ENCODE measurements around the gene UBASH3A. TPM values are rescaled to one million over a fixed set of nuclear protein-coding genes. Genes with fewer than 3 reads are reported as not detected.
A peak's percentile ranks its signal among the peaks of the same experiment; 100 is the strongest.

The UBASH3A gene
- total RNA-seq, 1 donor from 2014 or later, result not detected

DNA sequence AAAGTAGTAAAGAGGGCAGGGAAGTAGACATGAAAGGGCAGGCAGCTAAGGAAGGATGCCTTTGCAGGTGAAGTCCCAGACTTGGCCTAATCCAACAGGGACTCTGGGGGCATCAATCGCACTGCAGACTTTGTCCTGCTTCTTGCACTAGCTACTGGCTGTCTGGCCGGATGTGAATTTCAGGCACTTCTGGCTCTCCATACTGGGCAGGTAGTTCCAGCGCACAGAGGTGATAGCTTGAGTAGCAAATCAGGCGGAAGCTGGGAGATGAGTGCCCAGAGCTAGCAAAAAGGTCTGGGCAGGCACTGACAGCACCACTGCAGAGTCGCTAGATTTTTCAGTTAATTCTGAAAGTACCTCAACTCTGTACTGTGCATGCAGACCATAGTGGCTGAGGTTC is 91.3 kb downstream of the UBASH3A start:
- peaks cover 9% of the 10 kb centered on the region for H3K27me3 Mint-ChIP-seq (ENCODE audit: low read depth)
- TF ChIP-seq, protein P1, sequence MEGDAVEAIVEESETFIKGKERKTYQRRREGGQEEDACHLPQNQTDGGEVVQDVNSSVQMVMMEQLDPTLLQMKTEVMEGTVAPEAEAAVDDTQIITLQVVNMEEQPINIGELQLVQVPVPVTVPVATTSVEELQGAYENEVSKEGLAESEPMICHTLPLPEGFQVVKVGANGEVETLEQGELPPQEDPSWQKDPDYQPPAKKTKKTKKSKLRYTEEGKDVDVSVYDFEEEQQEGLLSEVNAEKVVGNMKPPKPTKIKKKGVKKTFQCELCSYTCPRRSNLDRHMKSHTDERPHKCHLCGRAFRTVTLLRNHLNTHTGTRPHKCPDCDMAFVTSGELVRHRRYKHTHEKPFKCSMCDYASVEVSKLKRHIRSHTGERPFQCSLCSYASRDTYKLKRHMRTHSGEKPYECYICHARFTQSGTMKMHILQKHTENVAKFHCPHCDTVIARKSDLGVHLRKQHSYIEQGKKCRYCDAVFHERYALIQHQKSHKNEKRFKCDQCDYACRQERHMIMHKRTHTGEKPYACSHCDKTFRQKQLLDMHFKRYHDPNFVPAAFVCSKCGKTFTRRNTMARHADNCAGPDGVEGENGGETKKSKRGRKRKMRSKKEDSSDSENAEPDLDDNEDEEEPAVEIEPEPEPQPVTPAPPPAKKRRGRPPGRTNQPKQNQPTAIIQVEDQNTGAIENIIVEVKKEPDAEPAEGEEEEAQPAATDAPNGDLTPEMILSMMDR (conservative IDR thresholded peaks at IDR 0.05), result no peak
- no peaks in the 10 kb centered on the region for H3K9me3 Mint-ChIP-seq
- no peak overlapping the region for H3K4me3 Mint-ChIP-seq
- no peak overlapping the region for H3K27ac Mint-ChIP-seq (ENCODE audit: unreplicated experiment)
- H3K36me3 Mint-ChIP-seq (ENCODE audit: low read depth), result no peaks in the 10 kb centered on the region
- H3K4me1 Mint-ChIP-seq, result peaks cover 26% of the 10 kb centered on the region
- no peak for DNase-seq (ENCODE audit: low read depth, low spot score)

DNA sequence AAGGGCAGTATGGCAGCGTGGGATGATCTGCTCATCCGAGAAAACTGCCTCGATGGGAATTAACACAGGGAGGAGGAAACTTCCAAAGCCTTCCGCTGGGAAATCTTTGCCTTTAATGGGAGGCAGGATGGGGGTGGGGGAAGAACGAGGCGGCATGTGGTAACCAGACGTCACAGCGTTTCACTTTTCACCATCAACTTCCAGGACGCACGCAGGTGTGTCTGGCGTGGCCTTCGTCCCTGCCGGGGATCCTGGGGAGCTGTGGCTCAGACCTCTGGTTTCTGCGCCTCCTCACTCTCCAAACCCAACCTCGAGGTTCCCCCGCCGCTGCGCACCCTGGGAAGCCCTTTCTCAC is 92.0 kb downstream of the UBASH3A start:
- Mint-ChIP-seq H3K4me3 (peak overlapping the region; percentile 82), H3K27ac (ENCODE audit: unreplicated experiment) (no peak overlapping the region), H3K27me3 (ENCODE audit: low read depth) (peaks cover 9% of the 10 kb centered on the region), H3K9me3 (no peaks in the 10 kb centered on the region), H3K36me3 (ENCODE audit: low read depth) (no peaks in the 10 kb centered on the region), H3K4me1 (peaks cover 26% of the 10 kb centered on the region)
- no peak for DNase-seq (ENCODE audit: low read depth, low spot score)
- TF ChIP-seq, protein P1 (conservative IDR thresholded peaks at IDR 0.05), result peak; percentile 18

DNA sequence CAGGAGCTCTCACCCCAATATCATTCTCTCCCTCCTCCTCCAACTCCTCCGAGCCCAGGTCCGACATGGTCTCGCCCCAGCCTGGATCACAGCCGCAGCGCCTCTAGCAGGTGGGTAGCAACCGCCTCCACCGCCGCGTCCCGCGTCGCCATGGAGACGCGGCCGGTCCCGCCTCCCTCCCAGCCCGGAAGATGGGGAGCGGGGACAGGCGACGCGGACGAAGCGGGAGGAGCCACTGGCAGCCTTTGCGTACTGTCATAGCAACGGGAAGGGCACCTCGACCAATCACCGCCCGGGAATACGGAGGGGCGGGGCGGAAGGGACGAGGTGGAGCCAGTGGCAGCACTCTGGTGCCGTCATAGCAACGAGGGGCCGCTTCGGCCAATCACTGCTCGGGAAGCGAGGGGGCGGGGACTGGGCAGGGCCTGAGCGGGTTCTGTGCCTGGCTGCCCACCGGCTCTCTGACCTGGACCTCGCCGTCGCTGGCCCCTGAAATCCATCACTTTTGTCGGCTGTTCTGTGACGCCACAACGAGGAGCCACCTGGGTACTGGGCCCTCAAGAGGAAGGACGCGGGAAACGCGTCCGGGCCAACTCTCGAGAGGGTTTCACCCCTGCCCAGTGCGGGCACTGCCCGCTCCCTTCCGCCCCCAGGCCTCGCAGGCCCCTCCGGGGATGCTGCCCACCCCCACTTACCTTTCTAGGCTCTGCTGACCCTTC is 92.6 kb downstream of the UBASH3A start, which contains the start of gene RSPH1:
Gene RSPH1, minus strand, starts transcription at position 105 of the 719 bp plus-strand sequence. Its CDS starts 38 bp downstream, at position 67.
- Mint-ChIP-seq H3K27me3 (ENCODE audit: low read depth) (peaks cover 7% of the 10 kb centered on the region), H3K36me3 (ENCODE audit: low read depth) (no peaks in the 10 kb centered on the region), H3K9me3 (no peaks in the 10 kb centered on the region), H3K4me3 (peak within 1 kb of the TSS; percentile 82), H3K27ac (ENCODE audit: unreplicated experiment) (peak within 1 kb of the TSS; percentile 95), H3K4me1 (peaks cover 26% of the 10 kb centered on the region)
- TF ChIP-seq, protein P1 (conservative IDR thresholded peaks at IDR 0.05), result peak; percentile 9
- DNase-seq (ENCODE audit: low read depth, low spot score), result peak; percentile 99

DNA sequence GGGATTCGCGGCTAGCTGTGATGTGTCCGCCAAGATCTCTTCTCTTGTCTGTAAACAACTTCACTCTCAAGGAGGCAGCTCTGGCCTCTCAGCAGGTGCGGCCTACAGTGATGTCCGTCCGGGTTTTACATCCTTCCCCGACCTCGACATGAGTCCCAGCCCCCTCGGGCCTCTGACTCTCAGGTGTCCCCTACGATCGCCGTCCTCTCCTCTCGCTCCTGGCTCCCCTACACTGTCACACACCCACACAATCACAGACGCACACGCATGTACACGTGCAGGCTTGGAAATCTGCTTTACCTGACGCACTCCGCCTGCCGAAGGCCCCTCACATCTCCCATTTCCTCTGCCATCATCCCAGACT is 93.1 kb downstream of the UBASH3A start:
- Mint-ChIP-seq H3K4me1 (peaks cover 26% of the 10 kb centered on the region), H3K27ac (ENCODE audit: unreplicated experiment) (peak overlapping the region; percentile 95), H3K9me3 (no peaks in the 10 kb centered on the region), H3K36me3 (ENCODE audit: low read depth) (no peaks in the 10 kb centered on the region), H3K27me3 (ENCODE audit: low read depth) (peaks cover 7% of the 10 kb centered on the region), H3K4me3 (peak overlapping the region; percentile 82)
- DNase-seq (ENCODE audit: low read depth, low spot score), result no peak
- TF ChIP-seq, protein P1 (conservative IDR thresholded peaks at IDR 0.05), result no peak

Other genes starting within 250 kb of the UBASH3A start
- gene ABCG1, start 184.8 kb upstream of the UBASH3A start, total RNA-seq, result 2.8 and 3.3 TPM in 2 replicates
- gene TFF3, start 88.5 kb upstream of the UBASH3A start, total RNA-seq, result not detected in 2 replicates
- not detected in 2 replicates for gene TFF2, start 52.9 kb upstream of the UBASH3A start, total RNA-seq
- not detected in 2 replicates for gene TFF1, start 37.4 kb upstream of the UBASH3A start, total RNA-seq
- gene TMPRSS3, start 7.8 kb upstream of the UBASH3A start, total RNA-seq, result not detected in 2 replicates
- gene RSPH1, start 92.3 kb downstream of the UBASH3A start, total RNA-seq, result 0.65 and 1.0 TPM in 2 replicates
- 9.1 and 9.9 TPM in 2 replicates for gene SLC37A1, start 110.0 kb downstream of the UBASH3A start, total RNA-seq
- gene PDE9A, start 249.7 kb downstream of the UBASH3A start, total RNA-seq, result 31.4 and 40.7 TPM in 2 replicates